ENCODE measurements around the gene TOLLIP. TPM values are rescaled to one million over a fixed set of nuclear protein-coding genes. Genes with fewer than 3 reads are reported as not detected.
A peak's percentile ranks its signal among the peaks of the same experiment; 100 is the strongest.

Gene TOLLIP
- total RNA-seq, 1 experiment from 2014 or later: 32.3 TPM

- H3K14ac ChIP-seq (ENCODE audit: insufficient read depth, low read length): no peak overlapping the region
- no peak overlapping the region for H4K91ac ChIP-seq (ENCODE audit: insufficient read length, low read depth, low read length)
- H2AK5ac ChIP-seq (ENCODE audit: insufficient read length, low read length): no peak overlapping the region
- no peaks in the 10 kb centered on the region for H3K23me2 ChIP-seq (ENCODE audit: insufficient read length, low read depth, low read length, poor library complexity, severe bottlenecking)
- H3K18ac ChIP-seq (ENCODE audit: insufficient read length, low read depth, low read length): no peak overlapping the region
- no peaks in the 10 kb centered on the region for H4K20me1 ChIP-seq (ENCODE audit: control insufficient read depth, insufficient read depth, insufficient read length)
- no peak for TF ChIP-seq CTCF (conservative IDR thresholded peaks at IDR 0.05)
- H3K9me3 Mint-ChIP-seq: no peaks in the 10 kb centered on the region; a peak in 2 of 5 replicates
- no peak overlapping the region for H2AFZ ChIP-seq (ENCODE audit: low read length)
- peaks cover 6 to 18% of the 10 kb centered on the region in 2 experiments for H3K4me1 Mint-ChIP-seq
- no peak overlapping the region for H3K9ac ChIP-seq (ENCODE audit: extremely low read depth, insufficient read length, low read length)
- H3K27me3 ChIP-seq (ENCODE audit: insufficient read depth, low read length): no peaks in the 10 kb centered on the region
- no peak for DNase-seq
- H3K56ac ChIP-seq (ENCODE audit: insufficient read length, low read depth, low read length): no peak overlapping the region
- no peak overlapping the region for H3K27ac ChIP-seq (ENCODE audit: insufficient read length, low read depth, low read length)
- H3T11ph ChIP-seq (ENCODE audit: low read length): no peak overlapping the region
- no peak overlapping the region for H3K4me3 Mint-ChIP-seq
- H4K8ac ChIP-seq (replicated peaks; ENCODE audit: insufficient read length, low read depth, low read length): no peak overlapping the region
- H3K79me2 ChIP-seq (ENCODE audit: insufficient read depth, low read length): no peaks in the 10 kb centered on the region
- H4K5ac ChIP-seq (ENCODE audit: insufficient read length, low read depth, low read length): no peak overlapping the region
- no peak overlapping the region for H2BK5ac ChIP-seq (ENCODE audit: insufficient read length, low read length)
- H3K79me1 ChIP-seq (ENCODE audit: insufficient read depth, low read depth, low read length, poor library complexity, severe bottlenecking): no peaks in the 10 kb centered on the region
- WGBS (ENCODE audit: extremely low coverage, insufficient read length, low lambda C conversion rate): no CpG with 5 or more reads among the region's 32 CpGs
- peak overlapping the region in 1 of 3 experiments; percentile 83; a peak in 3 of 7 replicates for H3K27ac Mint-ChIP-seq
- H2BK12ac ChIP-seq (ENCODE audit: insufficient read length, low read depth, low read length): no peak overlapping the region
- no peaks in the 10 kb centered on the region for H3K9me3 ChIP-seq (ENCODE audit: control insufficient read depth, low read depth, low read length)
- H3K27me3 Mint-ChIP-seq (ENCODE audit: low read depth): peaks cover 19% of the 10 kb centered on the region
- H3K36me3 Mint-ChIP-seq (ENCODE audit: insufficient read depth in 1 of 3, low read depth in 3 of 3): peaks cover 0 to 3% (median 0%) of the 10 kb centered on the region in 3 experiments; a peak in 2 of 7 replicates
- no peak overlapping the region for H2BK15ac ChIP-seq (ENCODE audit: low read depth, low read length)
- H3K23ac ChIP-seq (ENCODE audit: insufficient read length, low read depth, low read length): no peak overlapping the region
- no peak overlapping the region for H2BK120ac ChIP-seq (ENCODE audit: low read depth, low read length, poor library complexity, severe bottlenecking)
- no peak overlapping the region for H3K4me2 ChIP-seq (ENCODE audit: insufficient read depth, insufficient read length, low read length)
- no peak overlapping the region for H2BK20ac ChIP-seq (ENCODE audit: low read depth, low read length, poor library complexity, severe bottlenecking)
- no peak overlapping the region for H3K4ac ChIP-seq (ENCODE audit: low read depth, low read length)
- H3K4me1 ChIP-seq (ENCODE audit: insufficient read depth, low read length): no peaks in the 10 kb centered on the region
Measured at GRCh38 chr11:1353383-1354124, 44.1 kb upstream of the TOLLIP start.

Measured in H9 (cell line).